Measurements from ENCODE around the gene EPHA6.

EPHA6 gene

DNA sequence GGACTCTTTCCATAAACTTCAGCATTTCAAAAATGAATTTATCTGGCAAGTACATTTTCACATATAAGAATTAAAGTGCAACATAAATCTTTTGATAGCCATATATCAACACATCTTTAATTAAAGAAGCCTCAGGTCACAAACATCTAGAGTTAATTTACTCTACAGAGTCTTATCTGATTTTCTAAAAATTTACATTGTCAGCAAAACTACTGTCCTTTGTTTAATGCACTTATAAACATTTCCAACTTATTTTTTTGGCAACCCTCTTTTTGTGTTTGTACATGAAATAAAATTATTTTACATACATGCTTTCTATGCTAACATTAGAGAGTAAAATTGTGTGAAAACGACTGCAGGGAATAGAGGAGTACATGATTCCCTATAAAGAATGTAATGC, 533.4 kb downstream of the EPHA6 start:
- ChIA-PET CTCF (no interaction called here), POLR2A (ENCODE audit: low non-redundant PET) (no interaction called here)
- no peak overlapping the region for H3K27ac ChIP-seq
- no peak for TF ChIP-seq CTCF (conservative IDR thresholded peaks at IDR 0.05; ENCODE audit: low read depth)
- no peak for DNase-seq (ENCODE audit: low spot score)

DNA sequence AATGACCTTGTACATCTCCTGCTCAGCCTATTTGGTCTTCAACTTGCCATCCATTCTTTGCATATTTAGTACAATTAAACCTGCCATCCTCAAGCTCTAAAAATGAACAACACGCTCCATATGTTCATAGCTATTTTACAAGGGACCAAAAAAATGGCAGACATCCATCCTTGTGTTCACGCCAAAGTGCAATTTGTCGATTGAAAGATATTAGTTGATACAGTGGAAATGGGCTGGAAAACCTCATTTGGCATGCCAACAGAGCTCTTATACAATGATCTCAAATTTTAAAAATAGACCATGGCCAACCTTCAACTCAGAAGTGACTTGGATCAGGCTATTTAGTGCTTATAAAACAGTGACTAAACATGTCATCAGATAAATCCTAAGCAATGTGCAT, 536.6 kb downstream of the EPHA6 start:
- TF ChIP-seq CTCF (conservative IDR thresholded peaks at IDR 0.05; ENCODE audit: low read depth): no peak
- H3K27ac ChIP-seq: no peak overlapping the region
- ChIA-PET POLR2A (ENCODE audit: low non-redundant PET) (no interaction called here), CTCF (no interaction called here)
- no peak for DNase-seq (ENCODE audit: low spot score)

DNA sequence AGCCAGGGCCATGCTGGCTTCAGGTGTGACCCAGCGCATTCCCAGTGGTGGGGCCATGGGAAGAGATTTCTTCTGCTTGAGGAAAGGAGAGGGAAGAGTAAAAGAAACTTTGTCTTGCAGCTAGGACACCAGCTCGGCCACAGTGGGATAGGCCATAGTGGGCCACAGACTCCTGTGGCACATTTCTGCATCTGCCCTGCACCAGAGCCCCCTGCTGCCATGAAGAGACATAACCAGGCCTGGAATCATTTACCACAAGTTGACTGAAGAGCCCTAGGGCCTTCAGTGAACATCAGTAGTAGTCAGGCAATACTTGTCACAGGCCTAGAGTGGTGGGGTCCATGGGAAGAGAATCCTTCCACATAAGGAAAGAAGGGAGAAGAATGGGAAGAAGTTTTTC, 538.8 kb downstream of the EPHA6 start:
- DNase-seq (ENCODE audit: low spot score): no peak
- TF ChIP-seq CTCF (conservative IDR thresholded peaks at IDR 0.05; ENCODE audit: low read depth): no peak
- CTCF ChIA-PET: no interaction called here
- H3K27ac ChIP-seq: no peak overlapping the region
- POLR2A ChIA-PET (ENCODE audit: low non-redundant PET): no interaction called here

DNA sequence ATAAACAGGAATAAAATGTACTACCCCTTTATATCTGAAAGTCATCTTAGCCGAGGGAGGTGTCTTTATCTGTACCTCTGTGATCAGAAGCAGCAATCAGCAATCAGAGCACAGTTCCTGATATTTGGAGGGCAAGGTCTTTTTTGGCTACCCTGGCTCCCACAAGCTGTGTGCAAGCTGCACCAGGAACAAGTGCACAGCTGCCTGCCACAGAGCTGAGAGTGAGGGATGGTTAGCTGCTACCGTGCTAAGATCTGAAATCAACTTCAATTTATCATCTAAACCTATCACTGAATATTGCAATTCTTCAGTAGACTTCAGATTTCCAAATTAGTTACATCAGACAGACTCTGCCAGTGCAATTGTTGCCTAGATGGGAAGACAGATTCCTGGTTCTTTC, 545.6 kb downstream of the EPHA6 start:
- no peak overlapping the region for H3K27ac ChIP-seq
- ChIA-PET POLR2A (ENCODE audit: low non-redundant PET) (no interaction called here), CTCF (no interaction called here)
- DNase-seq (ENCODE audit: low spot score): no peak
- TF ChIP-seq CTCF (conservative IDR thresholded peaks at IDR 0.05; ENCODE audit: low read depth): no peak

GRCh38 chr3:97360804-97361203, 546.4 kb downstream of the EPHA6 start:
- no peak for DNase-seq (ENCODE audit: low spot score)
- POLR2A ChIA-PET (ENCODE audit: low non-redundant PET): no interaction called here

DNA sequence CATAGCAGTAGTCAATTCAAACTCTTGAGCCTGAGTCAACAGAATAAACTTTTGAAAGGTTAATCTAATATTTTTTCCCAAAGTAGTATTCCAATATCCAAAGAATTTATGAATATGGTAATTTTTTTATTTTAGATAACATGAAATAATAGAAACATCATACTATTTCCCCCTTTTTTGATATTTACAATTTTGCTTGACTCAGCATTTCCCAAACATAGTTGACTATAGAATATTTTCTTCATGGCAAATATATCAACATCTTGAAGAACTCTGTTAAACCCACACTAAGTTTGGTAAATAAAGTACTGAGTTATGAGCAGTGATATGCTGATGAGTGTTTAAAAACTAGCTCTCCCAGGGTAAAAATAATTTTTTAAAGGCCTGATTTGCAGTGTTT, 570.2 kb downstream of the EPHA6 start:
- TF ChIP-seq CTCF (conservative IDR thresholded peaks at IDR 0.05; ENCODE audit: low read depth): no peak
- POLR2A ChIA-PET (ENCODE audit: low non-redundant PET): no interaction called here
- DNase-seq (ENCODE audit: low spot score): no peak
- CTCF ChIA-PET: no interaction called here
- H3K27ac ChIP-seq: no peak overlapping the region

More at GRCh38 chr3:97360804-97361203, 546.4 kb downstream of the EPHA6 start:
- TF ChIP-seq CTCF (conservative IDR thresholded peaks at IDR 0.05; ENCODE audit: low read depth): no peak
- CTCF ChIA-PET: interaction anchor here (0.7 kb wide), 1 partner anchor 359 kb away, joined by 3 read pairs; no protein-coding TSS in a partner anchor
- no peak overlapping the region for H3K27ac ChIP-seq

- no peak overlapping the region for H3K27ac ChIP-seq
- ChIA-PET CTCF (no interaction called here), POLR2A (ENCODE audit: low non-redundant PET) (no interaction called here)
- TF ChIP-seq CTCF (conservative IDR thresholded peaks at IDR 0.05; ENCODE audit: low read depth): no peak
- no peak for DNase-seq (ENCODE audit: low spot score)
Observed at GRCh38 chr3:97388774-97389173, 574.4 kb downstream of the EPHA6 start.

All from RWPE1 (cell line).